MM.1S (cell line): ENCODE results near the gene CRIP3.

ENCODE experiments used
- EZH2 ChIP-seq: fragments of 300-600 bp; sonication (generic); optimal IDR thresholded peaks from 2 replicates; pipeline ENCODE3; 2017; ENCODE audit warnings: low read depth, mild to moderate bottlenecking, antibody characterized with exemption, low read length, mixed read lengths
- TF ChIP-seq, protein P1 (sequence below): fragments of 300-600 bp; sonication (generic); IDR thresholded peaks from 2 replicates; pipeline ENCODE4 v1.5.1; 2016; ENCODE audit warnings: antibody characterized with exemption, low read length, mixed read lengths

DNA sequence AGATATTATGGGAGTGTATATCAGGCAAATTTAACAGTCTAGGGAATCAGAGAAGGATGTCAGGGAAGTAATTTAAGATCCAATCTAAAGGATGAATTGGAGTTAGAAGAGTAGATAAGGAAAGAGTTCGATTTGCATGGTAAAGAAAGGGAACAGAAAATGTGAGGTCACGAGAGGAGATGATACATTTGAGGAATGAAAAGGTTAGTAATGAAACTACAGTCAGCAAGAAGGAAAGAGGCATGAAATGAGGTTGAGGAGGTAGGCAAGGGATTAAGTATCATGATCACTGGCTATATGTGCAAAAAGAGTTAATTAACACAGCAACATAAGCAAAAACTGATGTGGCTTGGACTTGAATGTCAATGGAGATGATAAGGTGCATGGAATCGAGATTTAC, 38.4 kb upstream of the CRIP3 start:
- TF ChIP-seq, protein P1, sequence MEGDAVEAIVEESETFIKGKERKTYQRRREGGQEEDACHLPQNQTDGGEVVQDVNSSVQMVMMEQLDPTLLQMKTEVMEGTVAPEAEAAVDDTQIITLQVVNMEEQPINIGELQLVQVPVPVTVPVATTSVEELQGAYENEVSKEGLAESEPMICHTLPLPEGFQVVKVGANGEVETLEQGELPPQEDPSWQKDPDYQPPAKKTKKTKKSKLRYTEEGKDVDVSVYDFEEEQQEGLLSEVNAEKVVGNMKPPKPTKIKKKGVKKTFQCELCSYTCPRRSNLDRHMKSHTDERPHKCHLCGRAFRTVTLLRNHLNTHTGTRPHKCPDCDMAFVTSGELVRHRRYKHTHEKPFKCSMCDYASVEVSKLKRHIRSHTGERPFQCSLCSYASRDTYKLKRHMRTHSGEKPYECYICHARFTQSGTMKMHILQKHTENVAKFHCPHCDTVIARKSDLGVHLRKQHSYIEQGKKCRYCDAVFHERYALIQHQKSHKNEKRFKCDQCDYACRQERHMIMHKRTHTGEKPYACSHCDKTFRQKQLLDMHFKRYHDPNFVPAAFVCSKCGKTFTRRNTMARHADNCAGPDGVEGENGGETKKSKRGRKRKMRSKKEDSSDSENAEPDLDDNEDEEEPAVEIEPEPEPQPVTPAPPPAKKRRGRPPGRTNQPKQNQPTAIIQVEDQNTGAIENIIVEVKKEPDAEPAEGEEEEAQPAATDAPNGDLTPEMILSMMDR, result no peak
- no peak for TF ChIP-seq EZH2
